ENCODE results near the gene TMEM130. TPM values are rescaled to one million over a fixed set of nuclear protein-coding genes. Genes with fewer than 3 reads are reported as not detected.

TMEM130 gene
- total RNA-seq, 2 donors from 2014 or later = 1.1 TPM; not detected in 1

- Histone ChIP-seq H3K36me3 (no peaks in the 10 kb centered on the region), H3K4me1 (no peaks in the 10 kb centered on the region), H3K27me3 (no peaks in the 10 kb centered on the region), H3K27ac (no peak overlapping the region), H3K4me3 (no peak overlapping the region), H3K9me3 (no peaks in the 10 kb centered on the region)
- no peak for DNase-seq (ENCODE audit: low spot score)
- no peak for TF ChIP-seq CTCF (IDR thresholded peaks at IDR 0.05)
These were observed 32.2 kb downstream of the TMEM130 start for GRCh38 chr7:98837630-98837972.

- TF ChIP-seq CTCF (IDR thresholded peaks at IDR 0.05) = peak; percentile 45 to 69
- Histone ChIP-seq H3K36me3 (no peaks in the 10 kb centered on the region), H3K4me1 (no peaks in the 10 kb centered on the region), H3K27ac (no peak overlapping the region), H3K4me3 (no peak overlapping the region), H3K9me3 (no peaks in the 10 kb centered on the region), H3K27me3 (no peaks in the 10 kb centered on the region)
- DNase-seq (ENCODE audit: low spot score) = no peak
These were observed 32.8 kb downstream of the TMEM130 start for GRCh38 chr7:98836811-98837629.

- Histone ChIP-seq H3K9me3 (no peaks in the 10 kb centered on the region), H3K27me3 (no peaks in the 10 kb centered on the region), H3K4me3 (no peak overlapping the region), H3K36me3 (no peaks in the 10 kb centered on the region), H3K27ac (no peak overlapping the region), H3K4me1 (no peaks in the 10 kb centered on the region)
- no peak for DNase-seq (ENCODE audit: low spot score)
- TF ChIP-seq CTCF (IDR thresholded peaks at IDR 0.05) = no peak
These were observed 34.9 kb downstream of the TMEM130 start for GRCh38 chr7:98834949-98835348.

GRCh38 chr7:98833022-98833421 is 36.8 kb downstream of the TMEM130 start:
- no peaks in the 10 kb centered on the region for H3K9me3 ChIP-seq
- no peak for DNase-seq (ENCODE audit: low spot score)
- H3K4me1 ChIP-seq = no peaks in the 10 kb centered on the region
- no peak overlapping the region for H3K27ac ChIP-seq
- H3K36me3 ChIP-seq = no peaks in the 10 kb centered on the region
- no peaks in the 10 kb centered on the region for H3K27me3 ChIP-seq
- no peak for TF ChIP-seq CTCF (IDR thresholded peaks at IDR 0.05)
- no peak overlapping the region for H3K4me3 ChIP-seq

- Histone ChIP-seq H3K9me3 (no peaks in the 10 kb centered on the region), H3K36me3 (no peaks in the 10 kb centered on the region), H3K27ac (peak overlapping the region in 1 of 2 donors; percentile 60), H3K4me3 (no peak overlapping the region), H3K4me1 (peaks cover 0 to 6% of the 10 kb centered on the region in 2 donors), H3K27me3 (no peaks in the 10 kb centered on the region)
- DNase-seq (ENCODE audit: low spot score) = no peak
- TF ChIP-seq CTCF (IDR thresholded peaks at IDR 0.05) = peak in 1 of 2 donors; percentile 54
These were observed 38.1 kb downstream of the TMEM130 start for GRCh38 chr7:98831641-98832221.
